Endothelial cell of umbilical vein (primary cell): ENCODE data around the gene SPINK4.

Experiments used
- CTCF ChIP-seq, 2 donors: IDR thresholded peaks; 1 replicate in 1 of 2; 2 replicates in 1 of 2; pipeline ENCODE4 v1.5.1; 2011; ENCODE audit warnings: low read length in 2 of 2, mild to moderate bottlenecking in 2 of 2, moderate library complexity in 2 of 2, control low read depth in 1 of 2, inconsistent platforms in 1 of 2, low read depth in 1 of 2; ENCODE audit not compliant: insufficient read depth in 1 of 2; ENCODE audit errors: extremely low read depth in 1 of 2
- JUN ChIP-seq: IDR thresholded peaks from 2 replicates; pipeline ENCODE4 v1.6.1; 2011; ENCODE audit warnings: borderline replicate concordance, low read depth; ENCODE audit not compliant: insufficient read length, insufficient read depth
- POLR2A ChIP-seq: IDR thresholded peaks from 2 replicates; pipeline ENCODE4 v1.6.1; 2012; ENCODE audit warnings: low read depth, mild to moderate bottlenecking, control low read depth, low read length

- TF ChIP-seq JUN (no peak), POLR2A (no peak), CTCF (IDR thresholded peaks at IDR 0.05; ENCODE audit: extremely low read depth in 1 of 2, insufficient read depth in 1 of 2, low read depth in 1 of 2, low read length in 2 of 2) (no peak)
Observed at GRCh38 chr9:33230756-33231622, 9.0 kb upstream of the SPINK4 start.
